ENCODE measurements around the gene LRRC46.

LRRC46 gene

DNA sequence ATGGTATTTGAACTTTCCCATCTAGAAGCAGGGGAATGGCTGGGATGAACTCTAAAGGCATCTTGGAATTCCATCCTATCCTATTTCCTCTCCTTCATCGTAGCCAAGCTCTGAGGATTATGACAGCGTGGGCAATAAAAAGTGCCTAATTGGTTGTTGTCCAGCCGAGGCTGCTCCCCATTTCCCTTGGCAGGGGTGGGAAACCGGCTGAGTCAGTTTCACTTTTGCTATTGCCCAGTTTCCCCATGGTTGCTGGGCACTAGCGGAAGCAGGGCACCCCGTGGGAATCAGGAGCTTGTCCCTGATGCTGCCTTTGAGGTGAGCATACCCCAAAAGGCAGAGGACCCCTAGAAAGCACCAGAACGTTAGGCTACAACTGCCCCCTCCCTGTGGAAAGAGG is 50.8 kb downstream of the LRRC46 start:
- TF ChIP-seq, protein P1, sequence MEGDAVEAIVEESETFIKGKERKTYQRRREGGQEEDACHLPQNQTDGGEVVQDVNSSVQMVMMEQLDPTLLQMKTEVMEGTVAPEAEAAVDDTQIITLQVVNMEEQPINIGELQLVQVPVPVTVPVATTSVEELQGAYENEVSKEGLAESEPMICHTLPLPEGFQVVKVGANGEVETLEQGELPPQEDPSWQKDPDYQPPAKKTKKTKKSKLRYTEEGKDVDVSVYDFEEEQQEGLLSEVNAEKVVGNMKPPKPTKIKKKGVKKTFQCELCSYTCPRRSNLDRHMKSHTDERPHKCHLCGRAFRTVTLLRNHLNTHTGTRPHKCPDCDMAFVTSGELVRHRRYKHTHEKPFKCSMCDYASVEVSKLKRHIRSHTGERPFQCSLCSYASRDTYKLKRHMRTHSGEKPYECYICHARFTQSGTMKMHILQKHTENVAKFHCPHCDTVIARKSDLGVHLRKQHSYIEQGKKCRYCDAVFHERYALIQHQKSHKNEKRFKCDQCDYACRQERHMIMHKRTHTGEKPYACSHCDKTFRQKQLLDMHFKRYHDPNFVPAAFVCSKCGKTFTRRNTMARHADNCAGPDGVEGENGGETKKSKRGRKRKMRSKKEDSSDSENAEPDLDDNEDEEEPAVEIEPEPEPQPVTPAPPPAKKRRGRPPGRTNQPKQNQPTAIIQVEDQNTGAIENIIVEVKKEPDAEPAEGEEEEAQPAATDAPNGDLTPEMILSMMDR (IDR thresholded peaks at IDR 0.05; ENCODE audit: extremely low read depth, missing control alignments) = no peak
- DNase-seq (ENCODE audit: low spot score) = no peak

DNA sequence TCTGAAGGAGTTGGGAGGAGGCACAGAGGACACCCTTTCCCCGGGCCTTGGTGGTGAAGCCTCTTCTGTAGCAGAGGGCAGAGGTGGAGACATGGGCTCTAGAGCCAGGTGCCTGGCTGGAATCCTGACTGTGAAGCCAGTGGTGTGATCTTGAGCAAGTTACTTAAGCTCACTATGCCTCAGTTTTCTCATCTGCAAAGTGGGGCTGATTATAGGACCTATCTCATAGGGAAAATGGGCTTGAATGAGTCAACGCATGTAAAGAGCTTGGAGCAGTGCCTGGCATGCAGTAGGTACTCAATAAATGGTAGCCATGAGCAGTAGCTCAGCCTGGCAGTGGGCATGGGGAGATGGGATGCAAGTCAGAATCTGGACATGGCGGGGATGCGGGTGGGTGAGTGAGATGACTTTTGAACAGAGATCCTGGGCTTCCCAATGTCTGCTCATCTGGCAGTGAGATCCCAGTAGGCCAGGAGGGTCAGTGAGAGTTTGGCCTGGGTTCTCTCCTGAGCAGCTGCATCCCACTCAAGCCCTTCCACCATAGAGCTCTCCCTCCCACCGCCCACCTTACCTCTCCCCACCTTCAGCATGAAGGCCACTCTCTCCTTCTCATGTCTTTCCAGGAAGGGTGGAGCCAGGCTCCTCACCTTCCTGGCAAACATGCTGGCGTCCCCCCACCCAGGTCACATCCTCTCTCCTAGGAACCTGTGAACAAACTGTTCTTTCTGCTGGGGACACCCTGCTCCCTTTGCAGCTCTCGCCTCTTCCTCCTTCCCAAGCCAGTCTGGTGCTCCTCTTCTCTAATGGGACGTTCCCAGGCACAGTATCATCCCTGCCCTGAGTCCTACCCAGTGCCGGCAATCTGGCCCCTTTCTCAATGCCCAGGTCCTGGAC is 51.5 kb downstream of the LRRC46 start:
- TF ChIP-seq, protein P1 (IDR thresholded peaks at IDR 0.05; ENCODE audit: extremely low read depth, missing control alignments) = no peak
- DNase-seq (ENCODE audit: low spot score) = no peak

DNA sequence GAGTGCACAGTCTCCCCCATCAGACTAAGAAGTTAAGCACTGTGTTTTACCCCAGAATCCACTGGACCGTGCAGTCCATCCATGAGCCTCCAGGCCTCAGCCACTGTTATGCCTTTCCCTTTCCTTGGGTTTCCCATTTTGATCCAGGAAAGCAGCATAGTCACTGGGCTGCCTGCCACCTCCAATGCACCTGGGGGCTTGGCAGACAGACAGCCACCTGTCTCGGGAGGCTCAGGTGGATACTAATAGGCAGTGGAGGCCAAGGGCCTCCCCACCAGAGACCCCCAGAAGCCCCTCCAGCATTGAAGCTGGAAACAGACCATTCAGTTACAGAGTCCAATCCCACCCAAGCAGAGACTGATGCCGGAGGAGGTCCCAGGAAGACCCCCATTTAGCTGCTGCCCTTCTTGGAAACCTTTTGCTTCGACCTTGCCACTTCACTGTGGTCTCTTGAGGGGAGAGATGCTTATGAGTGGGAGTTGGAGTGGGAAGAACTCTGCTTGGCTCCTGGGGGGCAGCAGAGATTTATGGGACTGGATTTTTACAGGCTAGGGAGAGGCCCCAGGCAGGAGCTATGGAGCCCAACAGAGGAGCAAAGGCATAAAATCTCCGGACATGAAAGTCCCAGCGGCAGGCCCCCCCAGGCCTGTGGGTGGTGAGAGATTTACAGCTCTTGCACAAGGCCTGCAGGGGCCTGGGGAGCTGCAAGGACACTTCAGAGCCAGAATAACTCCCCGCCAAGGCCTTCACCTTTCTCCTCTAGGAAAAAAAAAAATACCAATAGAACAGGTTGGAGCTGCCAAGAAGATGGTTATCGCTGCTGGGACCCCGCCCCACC is 52.3 kb downstream of the LRRC46 start:
- TF ChIP-seq, protein P1 (IDR thresholded peaks at IDR 0.05; ENCODE audit: extremely low read depth, missing control alignments) = no peak
- no peak for DNase-seq (ENCODE audit: low spot score)

DNA sequence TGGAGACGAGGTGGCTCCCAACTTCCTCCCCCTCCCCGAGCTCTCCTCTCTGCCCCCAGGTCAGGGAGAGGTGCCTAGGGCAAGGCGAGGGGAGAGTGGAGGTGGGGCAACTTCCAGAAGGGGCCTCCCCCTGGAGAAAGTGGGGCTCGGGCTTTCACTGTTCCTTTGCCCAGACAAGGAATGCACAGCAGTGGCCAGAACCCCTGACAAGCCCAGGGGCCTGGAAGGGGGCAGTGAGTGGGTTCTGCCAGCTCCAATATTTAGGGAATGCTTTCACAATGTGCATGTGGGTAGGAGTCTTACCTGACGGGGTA is 52.9 kb downstream of the LRRC46 start:
- no peak for DNase-seq (ENCODE audit: low spot score)
- TF ChIP-seq, protein P1 (IDR thresholded peaks at IDR 0.05; ENCODE audit: extremely low read depth, missing control alignments) = no peak

DNA sequence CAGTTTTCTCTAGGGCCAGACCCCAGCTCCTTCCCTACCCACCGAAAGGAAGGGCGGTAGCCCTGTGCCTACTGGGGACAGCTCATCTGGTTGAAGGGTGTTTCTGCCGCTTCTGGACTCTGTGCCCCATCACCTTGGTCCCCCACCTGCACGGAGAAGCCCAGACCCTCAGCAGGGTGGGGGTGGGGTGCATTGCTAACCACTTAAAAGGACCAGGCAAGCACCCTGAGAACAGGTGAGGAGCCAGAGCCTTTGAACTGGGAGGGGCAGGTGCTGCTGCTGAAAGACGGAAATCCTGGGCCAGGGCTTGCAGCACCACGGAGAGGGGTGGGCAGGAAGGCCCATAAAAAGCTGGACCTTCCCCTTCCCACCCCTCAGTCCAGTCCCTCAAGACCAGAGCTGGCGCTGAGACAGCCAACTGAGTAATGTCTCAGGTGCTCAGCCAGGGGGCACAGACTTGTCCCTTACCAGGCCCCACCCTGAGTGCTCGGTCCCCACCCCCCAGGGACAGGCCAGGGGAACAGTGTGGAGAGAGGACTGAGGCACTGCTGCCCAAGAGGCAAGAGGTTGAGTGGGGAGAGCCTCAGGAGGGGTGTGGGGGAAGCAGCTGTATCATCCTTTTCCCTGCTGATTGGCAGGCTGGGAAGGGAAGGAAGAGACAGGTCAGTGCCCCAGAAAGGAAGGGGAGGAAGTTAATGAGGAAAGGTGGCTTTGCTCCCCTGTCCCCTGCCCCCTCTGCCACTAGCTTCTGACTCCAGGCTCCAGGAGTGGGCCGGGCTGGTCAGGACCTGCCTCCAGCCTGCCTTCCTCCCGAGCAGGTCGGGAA is 53.6 kb downstream of the LRRC46 start:
- DNase-seq (ENCODE audit: low spot score) = no peak
- TF ChIP-seq, protein P1 (IDR thresholded peaks at IDR 0.05; ENCODE audit: extremely low read depth, missing control alignments) = no peak

All from GM20000 (cell line).